ENCODE results near the gene EPDR1. TPM values are rescaled to one million over a fixed set of nuclear protein-coding genes. Genes with fewer than 3 reads are reported as not detected.
"Not testable (repeated sequence)": the region's sequence is repeated elsewhere in the genome, so short reads cannot be mapped to it uniquely, and the experiment has no call there.

The EPDR1 gene
- total and polyA plus RNA-seq, 2 of the 4 experiments (the other 2 are of a cell fraction): under 0.01 to 0.09 TPM

GRCh38 chr7:37952240-37952639 is 31.8 kb downstream of the EPDR1 start:
- Histone ChIP-seq H2AK9ac (replicated peaks; ENCODE audit: low read depth, low read length, poor library complexity) (no peak overlapping the region), H2AK5ac (ENCODE audit: low read depth, low read length) (no peak overlapping the region), H3K4me3 (ENCODE audit: insufficient read depth, low read depth, low read length) (no peak overlapping the region), H3K14ac (replicated peaks; ENCODE audit: low read depth, low read length) (no peak overlapping the region), H3K27me3 (ENCODE audit: control insufficient read depth, insufficient read depth, low read length) (no peaks in the 10 kb centered on the region), H2BK20ac (ENCODE audit: low read depth, low read length) (no peak overlapping the region), H3K27ac (ENCODE audit: insufficient read depth, low read length) (no peak overlapping the region), H4K8ac (ENCODE audit: low read depth in 2 of 2, low read length in 2 of 2) (no peak overlapping the region), H3K56ac (ENCODE audit: extremely low read depth, insufficient read depth, low read length) (no peak overlapping the region), H3K4me1 (ENCODE audit: control insufficient read depth, insufficient read depth, low read length) (no peaks in the 10 kb centered on the region), H3K79me1 (ENCODE audit: low read depth in 1 of 2, low read length in 2 of 2) (no peaks in the 10 kb centered on the region), H2AFZ (replicated peaks; ENCODE audit: low read length, poor library complexity) (no peak overlapping the region), H3K9me3 (ENCODE audit: control insufficient read depth, insufficient read depth, low read length) (peaks cover 10% of the 10 kb centered on the region), H3K9me1 (ENCODE audit: insufficient read depth, low read length) (no peaks in the 10 kb centered on the region), H3K4me2 (ENCODE audit: low read depth, low read length) (no peak overlapping the region), H3K18ac (ENCODE audit: low read depth, low read length) (no peak overlapping the region), H3K36me3 (ENCODE audit: control insufficient read depth, insufficient read depth, low read length) (no peaks in the 10 kb centered on the region), H4K5ac (ENCODE audit: low read depth, low read length) (no peak overlapping the region), H2BK15ac (ENCODE audit: low read depth, low read length) (no peak overlapping the region), H3K23ac (ENCODE audit: low read depth, low read length) (no peak overlapping the region), H2BK5ac (ENCODE audit: low read depth, low read length, poor library complexity, severe bottlenecking) (no peak overlapping the region), H3K4ac (ENCODE audit: low read depth, low read length) (no peak overlapping the region), H4K20me1 (ENCODE audit: insufficient read depth, low read length) (no peaks in the 10 kb centered on the region), H3K9ac (ENCODE audit: low read depth, low read length) (no peak overlapping the region), H2BK120ac (ENCODE audit: low read depth, low read length) (no peak overlapping the region), H4K91ac (ENCODE audit: insufficient read depth, low read depth, low read length) (no peak overlapping the region)
- WGBS, 2 experiments (ENCODE audit: extremely low coverage in 2 of 2, insufficient read length in 1 of 2): 27% methylated on average over 2 of the region's 2 CpGs; no CpG with 5 or more reads in 1 of the 2 experiments
- POLR2A ChIA-PET (ENCODE audit: unreplicated experiment): no interaction called here
- no peak for ATAC-seq (ENCODE audit: low read depth)
- CTCF ChIA-PET: no interaction called here
- BruUV-seq (replicated peaks): no TSS peak
- dilution Hi-C loops (cut with HindIII; ENCODE audit: low sequenced_read_pairs, unreplicated experiment): no loop called here
- intact Hi-C loops (cut with micrococcal nuclease): no loop called here
- in situ Hi-C loops (cut with MboI; ENCODE audit: low sequenced_read_pairs): no loop called here
- DNase-seq: no peak
- TF ChIP-seq ELK1 (IDR thresholded peaks at IDR 0.05; ENCODE audit: borderline replicate concordance, low read depth, low read length): no peak
- no peak for TF ChIP-seq USF2 (IDR thresholded peaks at IDR 0.05; ENCODE audit: low read depth, low read length)
- no peak for TF ChIP-seq SMC3 (IDR thresholded peaks at IDR 0.05; ENCODE audit: low read depth, low read length)
- no peak for TF ChIP-seq NFE2L2 (IDR thresholded peaks at IDR 0.05; ENCODE audit: low read depth, low read length)
- TF ChIP-seq RAD21 (IDR thresholded peaks at IDR 0.05; ENCODE audit: low read length): no peak
- TF ChIP-seq BHLHE40 (IDR thresholded peaks at IDR 0.05; ENCODE audit: low read depth, low read length): no peak
- TF ChIP-seq CHD1 (IDR thresholded peaks at IDR 0.05; ENCODE audit: low read depth, low read length): no peak

GRCh38 chr7:37954217-37954616 is 33.8 kb downstream of the EPDR1 start:
- H3K27ac ChIP-seq (ENCODE audit: insufficient read depth, low read length); H2BK120ac ChIP-seq (ENCODE audit: low read depth, low read length); H4K20me1 ChIP-seq (ENCODE audit: insufficient read depth, low read length); H2AK5ac ChIP-seq (ENCODE audit: low read depth, low read length); H3K79me1 ChIP-seq (ENCODE audit: low read depth in 1 of 2, low read length in 2 of 2); H3K27me3 ChIP-seq (ENCODE audit: control insufficient read depth, insufficient read depth, low read length); ATAC-seq (ENCODE audit: low read depth); H2AFZ ChIP-seq (replicated peaks; ENCODE audit: low read length, poor library complexity); H3K4ac ChIP-seq (ENCODE audit: low read depth, low read length); H3K14ac ChIP-seq (replicated peaks; ENCODE audit: low read depth, low read length); H2AK9ac ChIP-seq (replicated peaks; ENCODE audit: low read depth, low read length, poor library complexity); H4K91ac ChIP-seq (ENCODE audit: insufficient read depth, low read depth, low read length); dilution Hi-C loops (cut with HindIII; ENCODE audit: low sequenced_read_pairs, unreplicated experiment); H3K9me3 ChIP-seq (ENCODE audit: control insufficient read depth, insufficient read depth, low read length); H3K18ac ChIP-seq (ENCODE audit: low read depth, low read length); H2BK5ac ChIP-seq (ENCODE audit: low read depth, low read length, poor library complexity, severe bottlenecking); POLR2A ChIA-PET (ENCODE audit: unreplicated experiment); H3K9ac ChIP-seq (ENCODE audit: low read depth, low read length); H2BK20ac ChIP-seq (ENCODE audit: low read depth, low read length); H2BK15ac ChIP-seq (ENCODE audit: low read depth, low read length); H3K23ac ChIP-seq (ENCODE audit: low read depth, low read length); H3K9me1 ChIP-seq (ENCODE audit: insufficient read depth, low read length); H4K5ac ChIP-seq (ENCODE audit: low read depth, low read length); H3K4me1 ChIP-seq (ENCODE audit: control insufficient read depth, insufficient read depth, low read length); H4K8ac ChIP-seq (ENCODE audit: low read depth in 2 of 2, low read length in 2 of 2); H3K4me3 ChIP-seq (ENCODE audit: insufficient read depth, low read depth, low read length); BruUV-seq (replicated peaks); H3K56ac ChIP-seq (ENCODE audit: extremely low read depth, insufficient read depth, low read length); H3K4me2 ChIP-seq (ENCODE audit: low read depth, low read length); in situ Hi-C loops (cut with MboI; ENCODE audit: low sequenced_read_pairs); intact Hi-C loops (cut with micrococcal nuclease); DNase-seq; CTCF ChIA-PET; H3K36me3 ChIP-seq (ENCODE audit: control insufficient read depth, insufficient read depth, low read length): not testable (repeated sequence)
- WGBS, 2 experiments (ENCODE audit: extremely low coverage in 2 of 2, insufficient read length in 1 of 2): no CpG with 5 or more reads among the region's 1 CpG
